Measurements from ENCODE around the gene TRPM6.

Gene TRPM6

DNA sequence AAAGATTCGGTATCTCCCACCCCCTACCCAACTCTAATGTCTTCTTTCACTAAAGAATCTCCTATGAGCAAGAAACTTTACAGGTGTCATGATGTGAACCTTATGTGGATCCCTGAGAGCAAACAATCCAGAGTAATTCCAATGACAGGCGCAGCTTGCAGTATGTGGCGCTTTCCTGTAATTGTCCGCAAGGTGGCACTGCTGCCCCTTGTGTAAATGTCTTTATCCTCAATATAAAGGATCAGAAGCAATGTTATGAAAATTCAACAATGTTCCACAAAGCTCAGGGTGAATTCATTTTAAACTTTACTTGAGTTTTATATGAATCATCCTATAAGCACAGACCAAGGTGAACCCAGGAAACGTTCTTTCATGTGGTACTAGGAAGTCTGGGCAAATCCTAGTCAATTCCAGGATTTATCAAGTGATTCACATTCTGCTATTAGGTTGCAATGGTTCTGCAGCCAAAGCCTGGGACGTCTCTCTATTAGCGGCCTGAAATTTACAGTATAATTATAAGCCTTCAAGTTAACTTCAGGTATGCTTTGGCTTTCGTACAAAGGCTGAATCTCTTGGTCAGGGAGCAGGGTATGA, 113.7 kb downstream of the TRPM6 start:
- no peak overlapping the region for H3K4me3 ChIP-seq (ENCODE audit: low read depth, low read length)
- peak; percentile 81 for TF ChIP-seq CTCF (IDR thresholded peaks at IDR 0.05; ENCODE audit: low read depth, low read length)

DNA sequence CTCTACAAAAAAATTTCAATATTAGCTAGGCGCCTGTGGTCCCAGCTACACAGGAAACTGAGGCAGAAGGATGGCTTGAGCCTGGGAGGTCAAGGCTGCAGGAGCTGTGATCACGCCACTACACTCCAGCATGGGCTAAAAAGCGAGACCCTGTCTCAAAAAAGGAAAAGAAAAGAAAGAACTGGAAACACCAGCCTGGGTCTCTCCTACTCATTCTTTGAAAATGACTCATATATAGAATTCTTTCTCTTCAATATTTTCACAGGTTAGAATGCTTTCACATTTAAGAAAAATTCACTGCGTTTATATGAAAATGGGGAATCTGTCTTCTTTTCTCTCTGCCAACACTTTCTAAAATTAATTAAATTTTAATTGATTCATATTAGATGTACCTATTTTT, 115.6 kb downstream of the TRPM6 start:
- TF ChIP-seq CTCF (IDR thresholded peaks at IDR 0.05; ENCODE audit: low read depth, low read length), result no peak
- H3K4me3 ChIP-seq (ENCODE audit: low read depth, low read length), result no peak overlapping the region

DNA sequence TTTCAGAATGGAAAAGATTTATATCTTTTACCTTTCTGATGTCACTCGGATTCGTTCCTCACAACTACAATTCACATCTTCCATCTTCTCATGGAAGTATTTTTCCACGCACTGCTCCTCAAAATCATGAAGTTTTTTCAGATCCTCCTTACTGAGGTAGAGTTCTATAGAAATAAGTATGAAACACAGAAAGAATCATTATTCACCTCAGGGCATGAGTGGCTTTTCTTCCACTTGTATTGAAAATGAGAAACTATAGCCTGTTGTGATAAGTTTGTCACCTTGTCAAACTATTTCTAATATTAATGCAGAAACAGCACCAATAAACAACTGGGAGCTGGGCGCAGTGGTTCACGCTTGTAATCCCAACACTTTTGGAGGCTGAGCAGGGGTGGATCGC, 116.0 kb downstream of the TRPM6 start:
- TF ChIP-seq CTCF (IDR thresholded peaks at IDR 0.05; ENCODE audit: low read depth, low read length), result no peak
- no peak overlapping the region for H3K4me3 ChIP-seq (ENCODE audit: low read depth, low read length)

DNA sequence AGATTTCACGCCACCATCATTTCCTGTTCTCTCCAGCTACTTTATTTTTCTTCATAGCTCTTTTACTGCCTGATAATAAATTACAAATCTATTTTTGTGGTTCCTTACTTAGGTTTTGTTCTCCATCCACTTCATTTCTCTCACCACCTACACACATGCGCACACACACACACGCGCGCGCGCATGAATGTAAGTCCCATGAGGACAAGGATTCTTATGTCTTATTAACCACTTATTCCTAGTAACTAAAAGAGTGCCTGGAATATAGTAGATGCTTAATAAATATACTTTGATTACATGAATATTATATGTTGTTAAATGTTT, 116.5 kb downstream of the TRPM6 start:
- no peak; the same call in 1 of the 2 replicates for TF ChIP-seq CTCF (IDR thresholded peaks at IDR 0.05; ENCODE audit: low read depth, low read length)
- H3K4me3 ChIP-seq (ENCODE audit: low read depth, low read length), result no peak overlapping the region

- TF ChIP-seq CTCF (IDR thresholded peaks at IDR 0.05; ENCODE audit: low read depth, low read length), result peak; percentile 67
- H3K4me3 ChIP-seq (ENCODE audit: low read depth, low read length), result no peak overlapping the region
These were observed 117.0 kb downstream of the TRPM6 start for GRCh38 chr9:74770508-74771261.

GRCh38 chr9:74765481-74765971, 122.2 kb downstream of the TRPM6 start:
- no peak overlapping the region for H3K4me3 ChIP-seq (ENCODE audit: low read depth, low read length)
- TF ChIP-seq CTCF (IDR thresholded peaks at IDR 0.05; ENCODE audit: low read depth, low read length), result no peak

DNA sequence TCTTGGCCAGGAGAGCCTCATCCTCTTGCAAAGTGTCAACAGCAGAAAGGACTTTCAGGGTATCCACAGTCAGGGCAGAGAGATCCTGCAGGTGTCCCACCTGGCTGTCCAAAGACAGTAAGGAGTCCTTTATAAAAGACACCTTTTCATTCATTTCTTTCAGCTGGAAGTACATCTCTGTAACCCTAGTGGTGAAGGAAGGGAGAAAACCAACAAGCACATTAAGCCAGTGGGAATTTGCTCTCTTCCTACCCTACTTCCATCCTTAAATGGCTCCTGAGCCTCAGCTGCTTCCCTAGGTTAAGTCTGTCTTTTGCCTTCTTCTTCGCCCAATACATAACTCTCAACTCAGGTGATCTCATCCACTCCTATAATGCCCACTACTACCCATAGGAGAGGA, 124.8 kb downstream of the TRPM6 start:
- TF ChIP-seq CTCF (IDR thresholded peaks at IDR 0.05; ENCODE audit: low read depth, low read length), result no peak
- no peak overlapping the region for H3K4me3 ChIP-seq (ENCODE audit: low read depth, low read length)
